Measurements from ENCODE around the gene HMCES.

The HMCES gene, protein sequence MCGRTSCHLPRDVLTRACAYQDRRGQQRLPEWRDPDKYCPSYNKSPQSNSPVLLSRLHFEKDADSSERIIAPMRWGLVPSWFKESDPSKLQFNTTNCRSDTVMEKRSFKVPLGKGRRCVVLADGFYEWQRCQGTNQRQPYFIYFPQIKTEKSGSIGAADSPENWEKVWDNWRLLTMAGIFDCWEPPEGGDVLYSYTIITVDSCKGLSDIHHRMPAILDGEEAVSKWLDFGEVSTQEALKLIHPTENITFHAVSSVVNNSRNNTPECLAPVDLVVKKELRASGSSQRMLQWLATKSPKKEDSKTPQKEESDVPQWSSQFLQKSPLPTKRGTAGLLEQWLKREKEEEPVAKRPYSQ

GRCh38 chr3:129278439-129278965 lies at the start of gene HMCES:
Gene HMCES (plus strand): TSS chr3:129278870. CDS start chr3:129279733, 863 bp downstream.
- DNase-seq: peak; percentile 96

GRCh38 chr3:129228891-129229585 lies 49.6 kb upstream of the HMCES start:
- no peak for DNase-seq

GRCh38 chr3:129230311-129231019 lies 48.2 kb upstream of the HMCES start:
- DNase-seq: no peak

DNA sequence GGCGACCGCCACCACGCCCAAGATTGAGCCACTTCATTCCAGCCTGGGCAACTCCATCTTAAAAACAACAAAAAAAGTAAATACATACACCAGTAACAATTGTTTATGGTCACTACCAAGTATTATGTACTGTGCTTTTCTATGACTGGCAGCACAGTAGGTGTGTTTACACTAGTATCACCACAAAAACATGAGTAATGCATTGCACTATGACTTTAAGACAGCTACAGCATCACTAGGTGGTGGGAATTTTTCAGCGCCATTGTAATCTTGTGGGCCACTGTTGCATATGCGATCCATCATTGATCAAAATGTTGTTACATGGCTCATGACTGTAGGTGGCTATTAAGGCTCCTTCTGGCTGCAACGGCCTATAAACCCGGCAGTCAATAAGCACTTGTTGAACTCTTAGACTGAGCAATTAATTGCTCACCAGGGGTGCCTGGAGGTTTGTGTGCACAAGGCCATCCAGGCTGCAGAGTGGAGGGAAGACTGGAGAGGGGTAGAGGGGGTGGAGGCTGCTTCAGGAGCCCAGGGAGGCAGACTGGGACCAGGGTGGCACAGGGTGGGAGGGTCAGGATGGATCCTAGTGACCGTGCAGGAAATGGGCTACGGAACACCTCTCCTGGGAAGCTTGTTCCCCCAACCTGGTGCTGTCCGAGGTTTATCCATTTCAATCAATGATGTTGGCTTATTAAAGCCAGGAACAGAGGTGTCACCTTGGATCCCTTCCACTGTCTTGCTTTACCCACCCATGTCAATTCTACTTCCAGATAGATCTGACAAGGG lies 47.1 kb upstream of the HMCES start:
- DNase-seq: no peak

- DNase-seq: no peak
Measured at GRCh38 chr3:129233538-129233937, 45.1 kb upstream of the HMCES start.

- no peak for DNase-seq
Measured at GRCh38 chr3:129234441-129234840, 44.2 kb upstream of the HMCES start.

GRCh38 chr3:129235344-129235917 lies 43.2 kb upstream of the HMCES start:
- no peak for DNase-seq

GRCh38 chr3:129238945-129239705 lies 39.5 kb upstream of the HMCES start:
- no peak for DNase-seq

- DNase-seq: no peak
Measured at GRCh38 chr3:129239991-129240390, 38.7 kb upstream of the HMCES start.

DNA sequence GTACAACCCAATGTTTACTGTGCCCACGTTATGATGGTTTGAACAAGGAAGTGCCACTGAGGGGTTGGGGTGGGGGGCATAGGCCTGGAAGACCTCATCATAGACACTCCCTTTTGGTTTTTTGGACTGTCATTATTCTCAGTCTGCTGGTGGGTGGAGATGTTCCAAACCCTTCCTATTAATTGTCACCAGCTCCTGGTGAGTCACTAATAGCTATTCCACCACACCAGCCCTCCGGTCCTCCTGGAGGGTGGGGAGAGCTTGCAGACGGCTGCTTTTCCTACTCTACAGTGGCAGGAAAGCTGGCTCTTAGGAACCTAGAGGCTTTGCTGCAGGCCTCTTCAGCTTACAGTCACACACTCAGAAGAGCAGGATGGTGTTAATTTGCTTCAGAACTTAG lies 38.2 kb upstream of the HMCES start:
- DNase-seq: no peak

- DNase-seq: no peak
Measured at GRCh38 chr3:129245141-129245540, 33.5 kb upstream of the HMCES start.

DNA sequence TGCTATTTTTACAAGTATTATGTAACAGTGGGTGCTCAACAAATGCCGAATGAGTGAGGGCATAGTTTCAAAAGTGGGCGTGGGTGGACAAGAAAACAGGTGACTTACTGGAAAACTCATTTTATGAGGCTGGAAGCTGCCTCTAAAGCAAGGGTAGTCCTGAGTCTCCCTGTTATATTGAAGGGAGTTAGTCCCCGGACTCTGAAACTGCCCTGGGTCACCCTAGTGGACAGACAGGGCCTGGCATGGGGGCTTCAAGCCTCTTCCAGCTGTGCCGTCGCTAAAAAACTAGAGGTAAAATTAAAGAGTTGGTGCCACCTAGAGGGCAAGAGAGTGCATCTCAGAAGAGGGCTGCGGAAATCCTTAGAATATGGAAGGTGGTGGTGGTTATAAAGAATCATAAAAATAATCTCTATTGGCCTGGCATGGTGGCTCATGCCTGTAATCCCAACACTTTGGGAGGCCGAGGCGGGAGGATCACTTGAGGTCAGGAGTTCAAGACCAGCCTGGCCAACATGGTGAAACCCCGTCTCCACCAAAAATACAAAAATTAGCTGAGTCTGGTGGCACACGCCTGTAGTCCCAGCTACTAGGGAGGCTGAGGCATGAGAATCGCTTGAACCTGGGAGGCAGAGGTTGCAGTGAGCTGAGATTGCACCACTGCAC lies 32.9 kb upstream of the HMCES start:
- peak; percentile 92 for DNase-seq

DNA sequence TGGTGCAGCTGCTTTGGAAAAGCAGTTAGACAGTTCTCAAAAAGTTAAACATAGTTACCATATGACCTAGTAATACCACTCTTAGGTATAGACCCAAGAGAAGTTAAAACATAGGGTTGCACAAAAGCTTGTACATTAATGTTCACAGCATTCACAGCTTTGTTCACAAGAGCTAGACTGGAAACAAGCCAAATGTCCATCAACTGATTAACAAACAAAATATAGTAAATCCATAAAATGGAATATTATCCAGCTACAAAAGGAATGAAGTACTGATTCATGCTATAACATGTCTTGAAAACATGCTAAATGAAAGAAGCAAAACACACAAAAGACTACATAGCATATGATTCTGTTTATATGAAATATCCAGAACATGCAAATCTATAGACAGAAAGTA lies 32.0 kb upstream of the HMCES start:
- DNase-seq: no peak

GRCh38 chr3:129248286-129248979 lies 30.2 kb upstream of the HMCES start:
- no peak for DNase-seq

DNA sequence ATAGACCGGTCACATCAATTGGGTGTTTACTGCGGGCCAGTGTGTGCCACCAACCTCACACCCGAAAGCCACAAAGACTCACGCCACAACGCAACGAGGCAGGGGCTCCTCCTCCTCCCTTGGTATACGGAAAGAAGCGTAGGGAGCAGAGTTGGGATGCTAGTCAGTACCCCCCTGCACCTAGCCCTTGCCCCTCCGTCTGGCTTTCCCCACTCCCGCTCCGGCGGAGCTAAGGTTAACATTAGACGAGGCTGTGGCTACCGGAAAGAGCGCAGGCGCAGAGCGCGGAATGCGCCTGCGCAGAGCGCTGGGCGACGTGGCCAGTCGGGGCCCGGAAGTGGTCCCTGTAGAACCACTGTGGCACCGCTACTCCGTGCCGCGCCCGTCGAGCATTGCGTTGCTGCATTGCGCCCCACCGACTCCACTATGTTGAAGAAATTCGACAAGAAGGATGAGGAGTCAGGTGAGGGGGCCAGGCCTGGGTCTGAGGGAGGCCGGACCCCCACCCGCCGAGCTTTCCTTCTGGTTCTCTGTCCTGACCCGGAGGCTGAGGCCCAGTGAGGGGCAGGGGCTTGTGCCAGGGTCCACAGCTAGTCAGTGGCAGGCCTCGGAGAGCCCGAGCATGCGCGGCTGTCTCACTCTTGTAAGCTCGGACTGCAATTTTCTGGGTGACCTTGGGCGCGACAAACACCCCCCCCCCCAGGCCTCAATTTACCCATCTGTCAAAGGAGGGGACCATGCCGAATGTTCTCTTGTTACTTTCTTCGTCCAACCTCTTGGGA lies 29.2 kb upstream of the HMCES start, which contains the start of gene COPG1:
TSS of gene COPG1 (plus strand) at position 323 of the 782 bp plus-strand sequence. CDS start at position 427, 104 bp downstream.
- peak; percentile 89 for DNase-seq

DNA sequence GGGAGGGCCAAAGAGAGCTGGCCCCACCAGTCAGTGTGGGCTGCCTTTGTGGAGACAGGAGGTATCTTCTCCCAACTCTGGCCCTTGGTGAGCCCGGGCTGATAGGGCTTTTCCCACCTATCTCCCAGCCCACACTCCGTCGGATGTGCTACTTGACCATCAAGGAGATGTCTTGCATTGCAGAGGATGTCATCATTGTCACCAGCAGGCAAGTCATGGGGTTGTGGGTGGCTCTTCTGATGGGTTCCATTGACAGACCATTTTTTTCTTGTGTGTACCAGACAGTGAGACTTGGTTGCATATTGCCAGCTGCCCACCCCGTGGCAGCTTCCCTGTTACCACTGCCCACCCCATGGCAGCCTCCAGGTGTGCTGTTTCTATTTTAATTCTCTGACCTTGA lies 25.9 kb upstream of the HMCES start:
- DNase-seq: no peak

DNA sequence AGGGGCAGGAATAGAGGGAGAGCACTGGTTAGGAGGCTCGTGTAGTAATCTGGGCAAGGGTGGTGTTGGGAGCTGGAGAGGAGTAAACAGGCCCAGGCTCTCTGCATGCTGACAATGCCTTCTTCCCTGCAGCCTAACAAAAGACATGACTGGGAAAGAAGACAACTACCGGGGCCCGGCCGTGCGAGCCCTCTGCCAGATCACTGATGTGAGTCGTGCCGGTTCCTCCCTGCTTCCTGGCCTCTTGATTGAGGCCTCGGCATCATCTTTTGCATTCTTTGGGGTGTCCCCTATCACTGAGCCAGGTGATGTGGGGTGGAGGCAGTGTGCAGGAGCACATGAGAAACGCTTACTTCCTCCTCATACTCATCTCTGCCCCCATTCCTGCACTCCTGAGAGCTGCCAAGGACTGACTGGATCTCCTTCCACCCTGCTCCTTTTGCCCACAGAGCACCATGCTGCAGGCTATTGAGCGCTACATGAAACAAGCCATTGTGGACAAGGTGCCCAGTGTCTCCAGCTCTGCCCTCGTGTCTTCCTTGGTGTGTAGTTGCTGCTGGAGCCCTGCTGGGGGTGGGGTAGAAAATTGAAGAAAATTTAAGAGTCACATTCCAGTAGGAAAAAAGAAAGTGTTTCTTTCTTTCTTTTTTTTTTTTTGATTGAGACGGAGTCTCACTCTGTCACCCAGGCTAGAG lies 24.0 kb upstream of the HMCES start:
- no peak for DNase-seq

DNA sequence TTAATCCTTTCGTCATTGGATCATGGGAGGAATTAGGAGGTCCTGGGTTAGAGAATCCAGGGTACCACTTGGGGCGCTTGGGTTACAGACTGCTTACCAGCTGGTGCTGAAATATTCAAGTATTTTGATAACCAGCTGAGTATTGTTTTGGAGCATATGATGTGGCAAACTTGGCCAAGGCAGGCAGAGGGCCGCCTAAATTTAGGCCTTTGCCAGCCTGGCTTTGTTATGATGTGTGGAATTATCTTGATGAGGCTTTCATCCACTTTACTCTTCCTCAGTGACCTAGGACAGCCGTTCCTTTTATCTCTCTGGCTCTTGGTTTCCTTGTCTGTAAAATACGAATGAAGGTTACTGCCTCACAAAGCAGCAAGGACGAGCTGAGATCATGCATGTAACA lies 22.4 kb upstream of the HMCES start:
- DNase-seq: no peak

DNA sequence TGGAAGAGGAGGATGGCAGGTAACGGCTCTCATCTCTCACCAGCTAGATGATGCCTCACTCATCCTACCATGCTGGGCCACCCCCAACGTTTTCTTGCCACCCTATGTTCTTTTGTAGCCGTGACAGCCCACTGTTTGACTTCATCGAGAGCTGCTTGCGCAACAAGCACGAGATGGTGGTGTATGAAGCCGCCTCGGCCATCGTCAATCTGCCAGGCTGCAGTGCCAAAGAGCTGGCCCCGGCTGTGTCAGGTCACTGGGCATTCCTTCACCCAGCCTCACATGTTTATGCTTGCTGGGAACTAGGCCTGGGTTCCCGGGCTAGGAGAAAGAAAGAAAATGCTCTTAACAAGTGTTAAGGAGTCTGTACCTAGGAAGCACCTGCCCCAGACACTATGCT lies 21.1 kb upstream of the HMCES start:
- no peak for DNase-seq
